ENCODE results near the gene DCLK3.

The DCLK3 gene

GRCh38 chr3:36765104-36765503, 751 bp upstream of the DCLK3 start:
- no peak for ATAC-seq
- no peak for TF ChIP-seq ARNTL (CRISPR knock-in tag; IDR thresholded peaks at IDR 0.05; ENCODE audit: borderline replicate concordance, low read depth)
- no peak for TF ChIP-seq CSDC2 (CRISPR knock-in tag; IDR thresholded peaks at IDR 0.05)
- TF ChIP-seq ISL1 (CRISPR knock-in tag; IDR thresholded peaks at IDR 0.05): no peak
- no peak for TF ChIP-seq POU6F1 (CRISPR knock-in tag; IDR thresholded peaks at IDR 0.05; ENCODE audit: borderline replicate concordance, low read depth)
- TF ChIP-seq CREB5 (CRISPR knock-in tag; IDR thresholded peaks at IDR 0.05; ENCODE audit: low read depth): no peak
- no peak for TF ChIP-seq OSR1 (CRISPR knock-in tag; IDR thresholded peaks at IDR 0.05)
- TF ChIP-seq ZNF70 (CRISPR knock-in tag; IDR thresholded peaks at IDR 0.05): no peak
- no peak for TF ChIP-seq ZC3H10 (CRISPR knock-in tag; IDR thresholded peaks at IDR 0.05)
- TF ChIP-seq TSHZ2 (CRISPR knock-in tag; IDR thresholded peaks at IDR 0.05): no peak
- no peak for TF ChIP-seq TOX (CRISPR knock-in tag; IDR thresholded peaks at IDR 0.05; ENCODE audit: borderline replicate concordance)
- TF ChIP-seq ZNF565 (CRISPR knock-in tag; conservative IDR thresholded peaks at IDR 0.05; ENCODE audit: low read depth): no peak
- TF ChIP-seq SNAI2 (CRISPR knock-in tag; IDR thresholded peaks at IDR 0.05): no peak
- TF ChIP-seq ZNF8 (CRISPR knock-in tag; IDR thresholded peaks at IDR 0.05): no peak
- TF ChIP-seq CSRNP3 (CRISPR knock-in tag; IDR thresholded peaks at IDR 0.05): no peak
- no peak for TF ChIP-seq PPARA (CRISPR knock-in tag; IDR thresholded peaks at IDR 0.05; ENCODE audit: borderline replicate concordance)
- no peak for TF ChIP-seq TCF4 (CRISPR knock-in tag; IDR thresholded peaks at IDR 0.05; ENCODE audit: borderline replicate concordance)
- TF ChIP-seq RARB (CRISPR knock-in tag; IDR thresholded peaks at IDR 0.05): no peak
- no peak for TF ChIP-seq ESRRG (CRISPR knock-in tag; IDR thresholded peaks at IDR 0.05)

- ATAC-seq: no peak
- TF ChIP-seq TSHZ2 (CRISPR knock-in tag; IDR thresholded peaks at IDR 0.05): no peak
- no peak for TF ChIP-seq ESRRG (CRISPR knock-in tag; IDR thresholded peaks at IDR 0.05)
- no peak for TF ChIP-seq ZFP30 (CRISPR knock-in tag; IDR thresholded peaks at IDR 0.05)
- TF ChIP-seq ZNF8 (CRISPR knock-in tag; IDR thresholded peaks at IDR 0.05): no peak
- no peak for TF ChIP-seq TCF4 (CRISPR knock-in tag; IDR thresholded peaks at IDR 0.05; ENCODE audit: borderline replicate concordance)
- no peak for TF ChIP-seq RARB (CRISPR knock-in tag; IDR thresholded peaks at IDR 0.05)
- TF ChIP-seq ZFP3 (CRISPR knock-in tag; IDR thresholded peaks at IDR 0.05): no peak
Observed at GRCh38 chr3:36764704-36765038, 318 bp upstream of the DCLK3 start.
